ENCODE measurements around the gene LAGE3.

LAGE3 gene

GRCh38 chrX:154509455-154509854 lies 30.4 kb upstream of the LAGE3 start:
- no peak for DNase-seq
- no peaks in the 10 kb centered on the region for H3K79me2 ChIP-seq (ENCODE audit: control insufficient read depth, insufficient read depth, low read length, poor library complexity)
- H3K14ac ChIP-seq (ENCODE audit: low read length): no peak overlapping the region
- no peak overlapping the region for H3K4me3 ChIP-seq (ENCODE audit: low read depth, low read length)
- H3K9ac ChIP-seq (ENCODE audit: low read length): no peak overlapping the region
- H3K4me1 ChIP-seq (ENCODE audit: control insufficient read depth in 1 of 2, insufficient read depth in 2 of 2, low read length in 2 of 2): peaks cover 15 to 16% of the 10 kb centered on the region in 2 experiments
- no peak overlapping the region for H2BK120ac ChIP-seq (ENCODE audit: insufficient read depth, low read length, poor library complexity)
- no CpG with 5 or more reads among the region's 5 CpGs for WGBS (ENCODE audit: extremely low coverage, insufficient coverage, insufficient read length)
- H3K4ac ChIP-seq (ENCODE audit: low read depth, low read length): no peak overlapping the region
- H3K36me3 ChIP-seq (ENCODE audit: control insufficient read depth in 1 of 2, insufficient read depth in 2 of 2, low read length in 2 of 2): peaks cover 24% of the 10 kb centered on the region in 2 experiments
- H3K9me3 ChIP-seq (ENCODE audit: insufficient read depth, low read depth, low read length): no peaks in the 10 kb centered on the region
- no peak overlapping the region for H4K12ac ChIP-seq (ENCODE audit: low read depth, low read length)
- no peak overlapping the region for H2AK5ac ChIP-seq (ENCODE audit: low read length)
- H3K79me1 ChIP-seq (ENCODE audit: low read length): peaks cover 10% of the 10 kb centered on the region
- no peak overlapping the region for H3K23ac ChIP-seq (ENCODE audit: low read length)
- H4K8ac ChIP-seq (ENCODE audit: low read depth, low read length): no peak overlapping the region
- no peaks in the 10 kb centered on the region for H3K27me3 ChIP-seq (ENCODE audit: insufficient read depth, low read length)
- no peak overlapping the region for H4K91ac ChIP-seq (ENCODE audit: low read depth, low read length)
- H2BK12ac ChIP-seq (ENCODE audit: low read length): no peak overlapping the region
- H3K4me2 ChIP-seq (ENCODE audit: low read length): no peak overlapping the region
- H3K18ac ChIP-seq (ENCODE audit: low read length): no peak overlapping the region
- H2AFZ ChIP-seq (ENCODE audit: insufficient read depth, low read length, poor library complexity): no peak overlapping the region
- no peak overlapping the region for H3K27ac ChIP-seq (ENCODE audit: low read depth, low read length)
- H2BK5ac ChIP-seq (ENCODE audit: low read depth, low read length, poor library complexity): no peak overlapping the region

- no peak overlapping the region for H3K4me2 ChIP-seq (ENCODE audit: low read length)
- H3K9ac ChIP-seq (ENCODE audit: low read length): no peak overlapping the region
- no peak overlapping the region for H2BK5ac ChIP-seq (ENCODE audit: low read depth, low read length, poor library complexity)
- H2BK12ac ChIP-seq (ENCODE audit: low read length): no peak overlapping the region
- no peak overlapping the region for H3K18ac ChIP-seq (ENCODE audit: low read length)
- no peak overlapping the region for H4K91ac ChIP-seq (ENCODE audit: low read depth, low read length)
- peaks cover 24% of the 10 kb centered on the region in 2 experiments for H3K36me3 ChIP-seq (ENCODE audit: control insufficient read depth in 1 of 2, insufficient read depth in 2 of 2, low read length in 2 of 2)
- H2BK120ac ChIP-seq (ENCODE audit: insufficient read depth, low read length, poor library complexity): no peak overlapping the region
- no peak overlapping the region for H4K12ac ChIP-seq (ENCODE audit: low read depth, low read length)
- H3K4me3 ChIP-seq (ENCODE audit: low read depth, low read length): no peak overlapping the region
- no peaks in the 10 kb centered on the region for H3K79me2 ChIP-seq (ENCODE audit: control insufficient read depth, insufficient read depth, low read length, poor library complexity)
- peak overlapping the region; percentile 47 for H2AK5ac ChIP-seq (ENCODE audit: low read length)
- H3K27me3 ChIP-seq (ENCODE audit: insufficient read depth, low read length): no peaks in the 10 kb centered on the region
- WGBS (ENCODE audit: extremely low coverage, insufficient coverage, insufficient read length): no CpG with 5 or more reads among the region's 13 CpGs
- no peak overlapping the region for H2AFZ ChIP-seq (ENCODE audit: insufficient read depth, low read length, poor library complexity)
- H3K27ac ChIP-seq (ENCODE audit: low read depth, low read length): no peak overlapping the region
- H3K14ac ChIP-seq (ENCODE audit: low read length): no peak overlapping the region
- no peaks in the 10 kb centered on the region for H3K9me3 ChIP-seq (ENCODE audit: insufficient read depth, low read depth, low read length)
- DNase-seq: no peak
- H3K23ac ChIP-seq (ENCODE audit: low read length): no peak overlapping the region
- H3K79me1 ChIP-seq (ENCODE audit: low read length): peaks cover 10% of the 10 kb centered on the region
- no peak overlapping the region for H4K8ac ChIP-seq (ENCODE audit: low read depth, low read length)
- peaks cover 15 to 16% of the 10 kb centered on the region in 2 experiments for H3K4me1 ChIP-seq (ENCODE audit: control insufficient read depth in 1 of 2, insufficient read depth in 2 of 2, low read length in 2 of 2)
- H3K4ac ChIP-seq (ENCODE audit: low read depth, low read length): no peak overlapping the region
Observed at GRCh38 chrX:154508384-154508745, 29.3 kb upstream of the LAGE3 start.

GRCh38 chrX:154507673-154508383 lies 28.7 kb upstream of the LAGE3 start:
- Histone ChIP-seq H3K23ac (ENCODE audit: low read length) (no peak overlapping the region), H4K12ac (ENCODE audit: low read depth, low read length) (no peak overlapping the region), H3K79me1 (ENCODE audit: low read length) (peaks cover 10% of the 10 kb centered on the region), H3K14ac (ENCODE audit: low read length) (no peak overlapping the region), H4K8ac (ENCODE audit: low read depth, low read length) (no peak overlapping the region), H3K4me1 (ENCODE audit: control insufficient read depth in 1 of 2, insufficient read depth in 2 of 2, low read length in 2 of 2) (peaks cover 15 to 16% of the 10 kb centered on the region in 2 experiments), H4K91ac (ENCODE audit: low read depth, low read length) (no peak overlapping the region), H3K4me2 (ENCODE audit: low read length) (no peak overlapping the region), H3K27ac (ENCODE audit: low read depth, low read length) (no peak overlapping the region), H3K79me2 (ENCODE audit: control insufficient read depth, insufficient read depth, low read length, poor library complexity) (no peaks in the 10 kb centered on the region), H2BK120ac (ENCODE audit: insufficient read depth, low read length, poor library complexity) (no peak overlapping the region), H2AFZ (ENCODE audit: insufficient read depth, low read length, poor library complexity) (no peak overlapping the region), H2BK5ac (ENCODE audit: low read depth, low read length, poor library complexity) (no peak overlapping the region), H2BK12ac (ENCODE audit: low read length) (no peak overlapping the region), H3K9ac (ENCODE audit: low read length) (no peak overlapping the region), H3K4me3 (ENCODE audit: low read depth, low read length) (no peak overlapping the region), H2AK5ac (ENCODE audit: low read length) (peak overlapping the region; percentile 53), H3K27me3 (ENCODE audit: insufficient read depth, low read length) (no peaks in the 10 kb centered on the region), H3K9me3 (ENCODE audit: insufficient read depth, low read depth, low read length) (no peaks in the 10 kb centered on the region), H3K4ac (ENCODE audit: low read depth, low read length) (no peak overlapping the region), H3K36me3 (ENCODE audit: control insufficient read depth in 1 of 2, insufficient read depth in 2 of 2, low read length in 2 of 2) (peaks cover 24% of the 10 kb centered on the region in 2 experiments), H3K18ac (ENCODE audit: low read length) (no peak overlapping the region)
- WGBS (ENCODE audit: extremely low coverage, insufficient coverage, insufficient read length): no CpG with 5 or more reads among the region's 24 CpGs
- DNase-seq: no peak

GRCh38 chrX:154506483-154507332 lies 27.6 kb upstream of the LAGE3 start:
- no peak overlapping the region for H4K12ac ChIP-seq (ENCODE audit: low read depth, low read length)
- H3K79me1 ChIP-seq (ENCODE audit: low read length): peaks cover 10% of the 10 kb centered on the region
- H2BK12ac ChIP-seq (ENCODE audit: low read length): no peak overlapping the region
- no peak overlapping the region for H3K23ac ChIP-seq (ENCODE audit: low read length)
- peak overlapping the region; percentile 6 for H3K18ac ChIP-seq (ENCODE audit: low read length)
- no CpG with 5 or more reads among the region's 37 CpGs for WGBS (ENCODE audit: extremely low coverage, insufficient coverage, insufficient read length)
- peak overlapping the region; percentile 80 for H3K27ac ChIP-seq (ENCODE audit: low read depth, low read length)
- no peak overlapping the region for H2BK120ac ChIP-seq (ENCODE audit: insufficient read depth, low read length, poor library complexity)
- H3K4me3 ChIP-seq (ENCODE audit: low read depth, low read length): no peak overlapping the region
- H3K4ac ChIP-seq (ENCODE audit: low read depth, low read length): no peak overlapping the region
- H4K8ac ChIP-seq (ENCODE audit: low read depth, low read length): no peak overlapping the region
- DNase-seq: no peak
- peak overlapping the region; percentile 87 for H4K91ac ChIP-seq (ENCODE audit: low read depth, low read length)
- H3K14ac ChIP-seq (ENCODE audit: low read length): no peak overlapping the region
- no peak overlapping the region for H2AK5ac ChIP-seq (ENCODE audit: low read length)
- H3K27me3 ChIP-seq (ENCODE audit: insufficient read depth, low read length): no peaks in the 10 kb centered on the region
- no peaks in the 10 kb centered on the region for H3K79me2 ChIP-seq (ENCODE audit: control insufficient read depth, insufficient read depth, low read length, poor library complexity)
- H3K9ac ChIP-seq (ENCODE audit: low read length): no peak overlapping the region
- H3K4me2 ChIP-seq (ENCODE audit: low read length): no peak overlapping the region
- peaks cover 13 to 14% of the 10 kb centered on the region in 2 experiments for H3K4me1 ChIP-seq (ENCODE audit: control insufficient read depth in 1 of 2, insufficient read depth in 2 of 2, low read length in 2 of 2)
- H3K9me3 ChIP-seq (ENCODE audit: insufficient read depth, low read depth, low read length): no peaks in the 10 kb centered on the region
- no peak overlapping the region for H2AFZ ChIP-seq (ENCODE audit: insufficient read depth, low read length, poor library complexity)
- peaks cover 24% of the 10 kb centered on the region in 2 experiments for H3K36me3 ChIP-seq (ENCODE audit: control insufficient read depth in 1 of 2, insufficient read depth in 2 of 2, low read length in 2 of 2)
- no peak overlapping the region for H2BK5ac ChIP-seq (ENCODE audit: low read depth, low read length, poor library complexity)
